ENCODE data around the gene SNAPC2. TPM values are rescaled to one million over a fixed set of nuclear protein-coding genes. Genes with fewer than 3 reads are reported as not detected.
"Not testable (repeated sequence)": the region's sequence is repeated elsewhere in the genome, so short reads cannot be mapped to it uniquely, and the experiment has no call there.

SNAPC2 gene
- total RNA-seq, 1 donor from 2014 or later: 8.2 TPM

DNA sequence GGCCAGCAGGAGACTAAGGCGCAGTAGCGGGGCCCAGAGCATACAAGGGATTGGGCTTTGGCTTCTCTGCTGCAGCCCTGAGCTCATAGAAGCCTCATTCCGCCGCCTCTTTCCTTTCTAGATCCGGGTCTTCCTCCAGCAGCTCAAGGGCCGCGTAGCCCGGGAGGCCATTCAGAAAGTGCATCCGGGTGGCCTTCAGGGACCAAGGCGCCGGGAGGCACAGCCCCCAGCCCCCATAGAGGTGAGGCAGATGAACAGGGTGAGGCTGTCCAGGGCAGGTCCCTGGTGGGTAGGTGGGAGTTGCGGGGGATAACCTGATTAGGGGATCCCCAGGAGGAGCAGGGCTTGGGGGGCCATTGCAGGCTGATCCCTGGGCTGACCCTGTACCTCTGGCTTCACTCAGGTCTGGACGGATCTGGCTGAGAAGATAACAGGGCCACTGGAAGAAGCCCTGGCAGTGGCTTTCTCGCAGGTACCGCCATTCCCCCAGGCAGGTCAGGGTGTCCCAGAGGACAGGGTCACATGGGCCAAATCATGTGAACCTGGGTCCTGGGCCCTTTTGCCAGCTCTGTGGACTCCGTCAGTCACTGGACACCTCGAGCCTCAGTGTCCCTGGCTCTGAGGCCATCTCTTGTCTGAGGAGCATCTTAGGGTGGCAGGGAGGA is 1.3 kb downstream of the SNAPC2 start:
- DNase-seq: no peak

DNA sequence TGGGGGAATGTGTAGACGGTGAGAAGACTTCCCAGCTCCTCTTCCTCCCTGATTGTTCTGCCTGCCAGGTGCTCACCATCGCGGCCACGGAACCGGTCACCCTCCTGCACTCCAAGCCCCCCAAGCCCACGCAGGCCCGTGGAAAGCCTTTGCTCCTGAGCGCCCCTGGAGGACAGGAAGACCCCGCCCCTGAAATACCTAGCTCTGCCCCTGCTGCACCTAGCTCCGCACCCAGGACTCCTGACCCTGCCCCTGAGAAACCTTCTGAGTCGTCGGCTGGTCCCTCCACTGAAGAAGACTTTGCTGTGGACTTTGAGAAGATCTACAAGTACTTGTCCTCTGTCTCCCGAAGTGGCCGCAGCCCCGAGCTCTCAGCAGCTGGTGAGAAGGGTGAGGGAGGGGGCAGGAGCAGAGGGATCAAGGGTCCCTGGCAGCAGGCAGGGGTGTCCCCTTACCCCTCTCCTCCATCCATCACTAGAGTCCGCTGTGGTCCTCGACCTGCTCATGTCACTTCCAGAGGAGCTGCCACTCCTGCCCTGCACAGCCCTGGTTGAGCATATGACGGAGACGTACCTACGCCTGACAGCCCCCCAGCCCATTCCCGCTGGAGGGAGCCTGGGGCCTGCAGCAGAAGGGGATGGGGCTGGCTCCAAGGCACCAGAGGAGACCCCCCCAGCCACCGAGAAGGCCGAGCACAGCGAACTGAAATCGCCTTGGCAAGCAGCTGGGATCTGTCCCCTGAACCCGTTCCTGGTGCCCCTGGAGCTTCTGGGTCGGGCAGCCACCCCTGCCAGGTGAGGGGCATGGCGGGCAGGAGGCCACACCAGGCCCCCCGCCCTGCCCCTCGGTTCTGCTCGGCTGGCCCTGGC is 2.1 kb downstream of the SNAPC2 start:
- DNase-seq: no peak

DNA sequence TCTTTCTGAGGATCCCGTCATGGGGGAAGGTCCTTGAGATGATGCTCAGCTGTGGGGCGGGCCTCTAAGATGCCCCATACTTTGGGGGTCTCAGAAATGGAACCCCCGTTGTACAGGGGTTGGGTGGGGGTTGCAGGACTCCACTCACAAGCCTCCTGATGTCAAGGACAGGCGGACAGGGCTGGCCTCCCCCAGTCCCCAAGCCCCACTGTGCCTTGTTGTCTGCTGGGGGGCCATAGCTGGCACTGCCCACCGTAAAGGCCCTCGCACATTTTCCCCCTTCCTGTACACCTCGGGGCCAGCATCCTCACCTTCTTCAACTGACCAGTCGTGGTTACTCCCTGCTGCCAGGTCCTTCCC is 2.7 kb downstream of the SNAPC2 start:
- no peak for DNase-seq

DNA sequence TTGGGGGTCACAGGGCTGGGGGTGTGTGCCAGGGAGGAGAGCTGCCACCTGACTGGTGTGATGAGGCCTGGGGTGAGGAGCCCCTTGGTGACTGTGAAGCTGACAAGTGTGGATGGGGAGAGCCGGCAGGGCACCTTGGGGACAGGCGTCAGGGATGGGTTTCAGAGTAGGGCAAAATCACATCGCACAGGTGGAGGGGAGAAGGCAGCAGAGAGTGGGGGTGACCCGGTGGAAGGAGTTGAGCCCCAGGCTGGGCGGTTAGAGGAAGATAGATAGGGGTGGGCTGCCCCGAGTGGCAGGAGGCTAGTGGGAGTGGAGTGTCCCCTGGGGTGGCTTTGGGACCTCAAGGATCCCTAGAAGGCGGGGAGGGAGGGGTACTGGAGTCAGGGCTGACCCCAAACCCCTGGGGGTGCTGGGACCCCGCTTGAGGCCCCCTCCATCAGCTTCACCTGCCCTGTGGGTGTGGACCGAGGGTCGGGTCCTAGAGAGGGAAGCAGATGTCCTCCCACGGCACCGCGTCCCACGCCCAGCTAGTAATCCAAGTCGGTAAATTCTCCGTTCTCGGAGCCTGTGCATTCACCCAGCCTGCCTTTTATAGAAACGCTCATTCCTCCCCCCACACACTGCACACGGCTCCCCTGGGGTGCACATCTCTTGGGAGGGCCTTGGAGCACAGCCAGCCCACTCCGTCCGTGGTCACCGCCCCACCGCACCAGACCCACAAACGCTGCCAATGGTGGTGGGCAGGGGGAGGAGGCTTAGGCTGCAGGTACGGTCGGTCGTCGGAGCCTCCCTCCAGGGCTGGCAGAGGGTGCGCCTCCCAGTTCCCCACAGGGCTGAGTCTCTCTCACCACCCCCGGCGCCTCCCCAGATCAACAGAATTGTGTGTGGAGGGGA is 3.4 kb downstream of the SNAPC2 start:
- no peak for DNase-seq

DNA sequence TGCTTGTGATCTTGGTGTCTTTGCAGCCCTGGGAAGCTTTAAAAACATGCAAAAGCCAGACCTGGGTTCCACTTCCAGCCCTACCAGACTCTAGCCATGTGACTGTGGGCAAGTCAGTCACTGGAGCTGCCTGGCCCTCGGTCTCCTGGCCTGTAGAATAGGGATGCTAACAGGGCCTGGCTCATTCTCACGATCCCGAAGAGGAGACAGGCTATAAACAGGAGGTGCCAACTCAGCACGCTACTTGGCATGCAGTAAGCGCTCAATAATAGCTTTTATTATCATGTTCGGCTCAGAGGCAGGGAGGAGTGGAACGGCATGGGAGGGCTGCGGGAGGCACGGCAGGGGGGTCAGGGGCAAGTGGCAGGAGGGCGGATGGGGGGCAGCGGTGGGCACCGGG is 4.1 kb downstream of the SNAPC2 start:
- DNase-seq: no peak

DNA sequence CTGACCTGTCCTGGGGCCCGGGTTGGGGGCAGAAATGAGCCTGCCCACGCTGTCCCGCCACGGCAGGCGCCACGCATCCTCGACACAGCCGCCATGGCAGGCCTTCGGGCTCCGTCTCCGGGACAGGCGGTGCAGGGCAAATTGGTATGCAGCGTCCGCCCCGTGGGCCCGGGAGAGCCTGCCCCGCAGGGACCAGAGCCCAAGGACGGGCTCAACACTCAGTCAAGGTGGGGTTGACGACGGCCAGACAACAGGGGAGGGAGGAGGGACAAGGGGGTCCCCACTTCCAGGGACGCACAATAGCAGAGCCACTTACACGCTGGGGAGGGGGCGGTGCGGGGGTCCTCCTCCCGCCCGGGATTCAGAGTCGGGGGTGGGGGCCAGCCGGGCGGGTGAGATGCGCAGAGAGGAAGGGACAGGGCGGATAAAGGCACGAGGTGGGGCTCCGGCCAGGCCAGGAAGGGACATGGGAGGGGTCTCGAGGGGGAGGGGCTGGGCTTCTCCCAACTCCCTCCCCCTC is 4.6 kb downstream of the SNAPC2 start:
- no peak for DNase-seq

DNA sequence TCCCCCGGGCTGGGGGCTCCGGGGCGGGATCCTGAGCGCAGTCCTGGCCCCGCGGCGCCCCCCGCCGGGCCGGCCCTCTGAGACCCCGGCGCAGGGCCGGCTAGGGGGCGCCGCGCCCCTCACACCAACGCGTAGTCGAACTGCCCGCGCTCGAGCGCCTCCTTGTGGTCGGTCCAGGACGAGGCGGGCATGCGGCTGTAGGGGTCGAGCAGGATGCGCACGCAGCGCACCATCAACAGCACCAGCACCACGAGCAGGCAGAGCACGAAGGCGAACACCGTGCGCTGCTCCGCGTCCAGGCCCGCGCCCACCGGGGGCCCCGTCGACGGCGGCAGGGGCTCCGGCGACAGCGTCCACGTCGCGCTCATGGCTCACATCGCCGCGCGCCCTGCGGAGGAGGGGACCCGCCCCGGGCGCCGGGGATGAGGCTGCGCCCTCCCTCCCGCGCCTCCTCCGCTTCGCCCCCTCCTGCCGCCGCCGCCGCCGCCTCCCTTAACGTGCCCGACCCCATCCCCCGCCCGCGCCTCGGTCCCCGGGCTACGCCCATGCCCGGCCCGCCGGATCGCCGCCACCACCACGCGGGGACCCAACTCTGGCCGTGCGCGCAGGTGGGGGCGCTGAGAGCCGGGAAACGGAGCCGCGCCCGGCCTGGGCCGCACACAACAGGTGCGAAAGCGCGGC is 5.2 kb downstream of the SNAPC2 start:
- peak; percentile 91 for DNase-seq

DNA sequence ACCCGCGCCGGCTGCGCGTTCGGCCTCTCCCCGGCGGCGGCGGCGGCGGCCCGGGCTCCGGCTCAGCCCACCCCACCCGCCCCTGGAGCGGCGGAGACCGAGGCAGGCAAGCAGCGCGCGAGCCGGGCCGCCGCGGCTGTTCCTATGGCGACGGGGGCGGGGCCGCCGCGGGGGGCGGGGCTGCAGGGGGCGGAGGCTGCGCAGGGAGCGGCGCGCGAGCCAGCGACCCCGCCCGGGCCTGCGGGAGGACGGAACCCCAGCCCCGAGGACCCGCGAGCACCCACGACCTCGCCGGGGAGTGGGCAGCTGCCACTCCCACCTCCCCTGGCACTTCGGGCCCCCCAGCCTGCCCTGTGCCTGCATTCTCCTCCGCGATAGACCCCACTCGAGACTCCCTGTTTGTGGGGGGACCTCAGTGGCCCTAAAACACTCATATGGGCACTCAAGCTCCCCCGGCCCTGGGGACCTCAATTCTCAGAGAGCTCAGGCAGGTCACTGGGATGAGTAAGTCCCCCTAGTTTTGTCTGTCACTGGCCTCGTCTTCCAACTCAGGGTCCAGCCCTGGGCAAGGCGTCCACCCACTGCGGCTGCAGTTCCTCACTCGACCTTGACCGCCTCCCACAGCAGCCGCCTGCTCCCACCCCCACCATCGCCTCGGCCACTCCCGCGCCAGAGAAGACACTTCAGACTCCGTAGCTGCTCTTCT is 6.0 kb downstream of the SNAPC2 start, which contains the start of gene CTXN1:
Gene CTXN1 (minus strand): TSS at position 115 of the 706 bp plus-strand sequence. CDS start 597 bp downstream, outside the sequence.
- peak; percentile 74 for DNase-seq

DNA sequence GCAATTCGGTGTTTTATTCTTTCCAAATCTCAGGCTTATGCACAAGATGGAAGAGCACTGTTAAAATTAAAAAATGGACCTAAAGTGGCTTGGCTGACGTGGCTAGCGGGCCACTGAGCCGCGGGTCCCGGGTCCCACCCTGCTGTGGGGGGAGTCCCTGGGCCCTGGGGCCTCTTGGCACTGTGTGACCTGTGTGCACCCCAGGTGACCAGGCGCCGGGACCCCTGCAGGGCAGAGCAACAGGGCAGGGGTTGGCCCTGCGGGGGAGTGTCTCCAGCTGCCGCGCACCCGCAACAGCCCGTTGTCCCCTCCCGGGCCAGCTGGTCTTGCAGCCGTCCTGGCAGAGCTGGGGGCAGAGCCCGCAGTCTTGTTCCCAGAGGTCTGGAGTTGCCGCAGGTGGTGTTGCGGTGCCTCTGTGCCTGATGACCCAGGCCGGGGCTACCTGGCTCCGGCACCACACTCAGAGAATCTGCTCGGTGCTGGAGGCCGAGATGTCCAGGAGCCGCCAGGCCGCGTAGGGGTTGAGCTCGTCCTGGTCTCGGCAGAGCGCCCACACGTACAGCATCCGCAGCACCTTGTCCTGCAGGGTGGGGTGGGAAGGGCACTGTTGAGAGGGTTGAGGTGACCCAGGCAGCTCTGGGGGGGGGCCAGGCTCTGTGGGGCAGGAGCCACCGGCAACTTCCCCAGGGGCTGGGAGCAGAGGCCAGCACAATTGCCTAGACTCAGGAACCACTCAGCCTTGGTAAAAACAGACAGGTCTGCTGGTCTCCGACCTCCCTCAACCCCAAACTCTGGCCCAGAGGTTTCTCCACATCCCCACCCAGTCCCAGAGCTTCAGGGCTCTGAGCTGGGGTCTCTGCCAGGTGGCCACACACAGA is 6.8 kb downstream of the SNAPC2 start:
- no peak for DNase-seq

DNA sequence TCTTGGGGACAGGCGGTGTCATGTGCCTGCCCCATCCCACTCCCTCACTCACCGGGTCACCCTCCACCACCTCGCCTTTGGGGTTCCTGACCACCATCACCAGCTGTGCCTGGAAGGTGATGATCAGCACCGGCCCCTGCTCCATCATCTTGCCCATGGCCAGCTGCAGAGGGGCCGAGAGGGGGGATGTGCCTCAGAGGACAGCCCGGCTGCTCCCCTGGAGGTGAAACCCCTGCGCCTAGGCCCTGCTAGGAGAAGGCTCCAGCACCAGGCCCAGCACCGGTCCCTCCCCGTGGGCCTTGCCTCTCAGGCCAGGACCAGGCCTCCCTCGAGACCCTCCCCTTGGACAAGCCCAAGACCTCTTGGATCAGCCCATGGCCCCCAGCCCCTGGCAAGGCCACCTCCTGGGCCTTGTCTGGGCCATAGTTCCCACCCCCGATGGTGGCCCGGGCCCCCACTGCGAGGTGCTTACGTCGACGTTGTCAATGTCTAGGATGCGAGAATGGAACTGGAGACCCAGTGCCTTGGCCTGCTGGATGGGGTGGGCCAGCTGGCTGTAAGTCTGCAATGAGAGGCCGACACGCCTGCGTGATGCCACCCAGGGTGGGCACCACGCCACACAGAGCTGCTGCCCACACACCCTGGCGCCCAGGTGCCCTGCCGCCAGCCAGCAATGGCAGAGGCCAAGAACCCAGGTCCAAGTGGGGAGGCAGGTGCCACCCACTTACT is 7.6 kb downstream of the SNAPC2 start:
- DNase-seq: no peak

DNA sequence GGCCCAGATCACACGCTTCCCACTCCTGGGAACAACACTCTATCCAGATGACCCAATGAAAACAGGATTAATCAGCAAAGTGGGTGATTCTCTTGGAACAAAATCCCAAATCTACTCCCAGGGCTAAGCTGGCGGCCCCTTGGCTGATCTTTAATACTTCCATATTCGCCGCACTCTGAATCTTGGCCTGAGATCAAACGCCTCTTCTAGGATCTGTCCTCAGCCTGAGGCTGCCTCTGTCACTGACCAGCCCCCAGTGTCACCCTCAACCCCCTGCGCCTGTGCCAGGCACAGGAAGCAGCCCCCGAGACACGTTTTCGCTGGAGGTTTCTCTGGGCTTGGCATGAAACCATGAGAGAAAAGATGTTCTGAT is 8.2 kb downstream of the SNAPC2 start:
- no peak for DNase-seq

DNA sequence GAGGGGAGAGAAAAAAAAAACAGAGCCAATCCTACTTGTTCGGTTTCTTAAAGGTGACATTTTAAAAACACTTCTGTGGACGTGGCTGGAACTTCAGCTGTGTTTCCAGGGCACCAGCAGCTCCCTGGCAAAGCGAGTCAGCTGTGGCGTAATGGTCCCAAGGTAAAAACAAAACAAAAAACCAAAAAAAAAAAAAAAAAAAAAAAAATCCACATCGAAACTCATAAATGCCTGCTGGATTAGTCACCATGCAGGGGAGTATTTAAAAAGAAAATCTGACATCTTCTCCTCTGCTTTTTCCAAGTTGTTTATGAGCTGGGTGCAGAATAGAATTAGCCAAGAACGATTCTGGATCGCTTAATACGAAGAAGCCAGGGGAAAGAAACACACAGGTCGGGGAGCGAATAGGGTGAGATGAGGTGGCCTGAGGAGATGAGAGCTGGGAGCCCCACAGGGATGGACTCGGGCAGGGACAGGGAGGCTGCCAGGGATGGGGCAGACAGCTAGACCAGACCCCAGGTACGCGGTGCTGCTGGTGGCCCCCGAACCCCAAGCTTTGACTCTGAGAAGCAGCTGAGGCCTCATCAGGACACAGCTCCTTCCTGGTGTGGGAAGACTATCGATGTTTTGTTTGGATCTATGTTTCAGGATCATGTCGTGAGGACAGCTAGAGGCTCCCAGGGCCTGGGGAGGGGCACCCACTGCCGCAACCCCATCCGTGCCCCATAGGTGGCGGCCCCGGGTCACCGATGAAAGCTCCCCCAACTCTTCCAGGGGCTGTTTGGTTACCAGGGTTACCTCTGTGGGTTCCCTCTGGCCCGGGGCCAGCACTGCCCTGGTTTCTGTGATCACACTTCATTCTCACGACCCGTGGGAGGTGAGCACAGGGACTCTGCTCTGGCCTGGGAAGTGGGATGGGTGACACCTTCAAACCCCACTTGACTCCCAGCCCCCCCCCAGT is 8.9 kb downstream of the SNAPC2 start:
- no peak for DNase-seq

DNA sequence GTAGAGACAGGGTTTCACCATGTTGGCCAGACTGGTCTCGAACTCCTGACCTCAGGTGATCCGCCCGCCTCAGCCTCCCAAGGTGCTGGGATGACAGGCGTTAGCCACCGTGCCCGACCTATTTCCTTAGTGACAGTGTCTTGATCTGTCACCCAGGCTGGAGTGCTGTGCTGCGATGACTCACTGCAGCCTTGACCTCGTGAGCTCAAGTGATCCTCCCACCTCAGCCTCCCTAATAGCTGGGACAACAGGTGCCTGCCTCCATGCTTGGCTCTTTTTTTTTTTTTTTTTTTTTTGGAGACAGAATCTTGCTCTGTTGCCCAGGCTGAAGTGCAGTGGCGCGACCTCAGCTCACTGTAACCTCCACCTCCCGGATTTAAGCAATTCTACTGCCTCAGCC is 9.9 kb downstream of the SNAPC2 start:
- not testable (repeated sequence) for DNase-seq

DNA sequence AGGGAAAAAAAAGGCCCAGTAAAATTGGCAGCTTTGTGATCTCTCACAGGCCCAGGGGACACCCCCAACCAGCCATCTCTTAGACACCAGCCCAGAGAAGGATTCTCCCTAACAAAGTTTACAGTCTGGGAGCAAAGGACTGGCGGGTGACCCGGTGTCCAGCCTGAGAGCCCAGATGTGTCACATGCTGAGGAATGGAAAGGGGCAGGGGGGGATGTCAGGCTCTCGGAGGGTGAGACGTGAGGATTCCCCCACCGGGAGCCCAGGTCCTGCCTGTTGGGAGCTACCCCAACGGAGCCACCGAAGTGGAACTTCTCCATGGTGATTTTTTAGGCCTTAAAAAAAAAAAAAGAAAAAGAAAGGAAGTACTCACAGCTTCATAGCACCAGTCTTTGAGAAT is 10.6 kb downstream of the SNAPC2 start:
- DNase-seq: no peak

DNA sequence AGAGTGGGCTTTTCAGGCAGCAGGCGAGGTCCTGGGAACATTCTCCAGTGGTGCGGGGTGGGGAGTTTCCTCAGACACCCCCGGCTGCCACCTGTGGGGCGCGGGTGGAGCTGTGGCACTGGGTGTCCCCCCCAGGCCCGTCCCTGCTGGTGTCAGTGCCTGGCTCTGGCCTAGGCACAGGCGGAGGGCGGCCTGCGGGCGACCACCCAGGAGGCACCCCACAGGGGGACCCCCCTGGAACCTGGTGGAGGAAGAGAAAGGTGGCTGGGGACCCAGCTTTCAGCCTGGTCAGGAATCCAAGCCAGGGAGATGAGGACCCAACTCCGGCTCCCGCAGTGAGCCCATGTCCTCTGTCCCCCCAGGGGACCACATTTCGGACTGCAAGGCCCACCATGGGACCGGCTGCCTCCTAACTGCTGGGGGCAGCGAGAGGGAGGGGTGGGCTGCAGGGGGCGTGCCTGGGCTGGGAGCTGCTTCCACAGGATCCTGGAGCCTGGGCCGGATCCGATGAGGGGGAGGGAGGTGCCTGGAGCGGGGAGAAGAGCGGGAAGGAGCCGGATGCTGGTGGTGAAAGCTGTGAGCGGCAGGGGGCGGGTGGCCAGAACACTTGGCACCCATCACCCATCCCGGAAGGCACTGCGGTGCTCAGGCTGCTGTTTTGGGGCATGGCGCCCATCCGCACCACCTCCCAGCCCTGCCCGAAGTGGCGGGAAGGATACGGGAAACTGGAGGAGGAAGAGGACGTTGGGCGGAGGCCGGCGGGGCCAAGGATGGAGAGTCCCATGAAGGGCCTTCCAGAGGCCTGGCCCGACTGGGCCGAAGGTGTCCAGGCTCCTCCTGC is 11.3 kb downstream of the SNAPC2 start:
- no peak for DNase-seq

DNA sequence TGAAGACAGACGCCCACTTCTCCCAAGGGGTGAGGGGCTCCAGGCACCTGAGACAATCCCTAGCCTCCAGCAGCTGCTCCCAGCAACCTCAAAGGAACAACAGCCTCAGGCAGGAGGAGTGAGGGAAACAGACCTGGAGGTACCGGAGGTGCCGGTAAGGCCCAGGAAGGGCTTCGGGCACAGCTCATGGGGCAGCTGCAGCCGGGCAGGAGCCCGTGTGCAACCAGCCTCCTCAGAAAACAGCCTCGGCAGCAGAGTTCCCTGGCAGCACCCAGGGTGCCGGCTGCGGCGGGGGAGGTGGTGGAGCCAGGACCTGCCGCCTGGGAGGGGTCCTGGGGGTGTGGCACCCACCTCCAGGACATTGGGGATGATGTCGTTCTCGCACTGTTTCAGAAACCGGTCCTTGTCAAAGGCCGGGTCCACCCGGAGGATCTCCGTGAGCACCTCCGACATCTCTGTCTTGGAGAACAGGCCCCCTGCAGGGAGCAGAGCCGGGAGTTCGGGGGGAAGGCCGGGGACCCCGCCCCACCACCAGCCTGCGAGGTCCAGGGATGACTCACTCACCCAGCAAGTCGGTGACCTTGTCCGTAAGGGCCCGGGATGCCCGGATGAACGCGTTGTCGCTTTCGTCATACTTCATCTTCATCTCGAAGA is 12.3 kb downstream of the SNAPC2 start:
- no peak for DNase-seq

DNA sequence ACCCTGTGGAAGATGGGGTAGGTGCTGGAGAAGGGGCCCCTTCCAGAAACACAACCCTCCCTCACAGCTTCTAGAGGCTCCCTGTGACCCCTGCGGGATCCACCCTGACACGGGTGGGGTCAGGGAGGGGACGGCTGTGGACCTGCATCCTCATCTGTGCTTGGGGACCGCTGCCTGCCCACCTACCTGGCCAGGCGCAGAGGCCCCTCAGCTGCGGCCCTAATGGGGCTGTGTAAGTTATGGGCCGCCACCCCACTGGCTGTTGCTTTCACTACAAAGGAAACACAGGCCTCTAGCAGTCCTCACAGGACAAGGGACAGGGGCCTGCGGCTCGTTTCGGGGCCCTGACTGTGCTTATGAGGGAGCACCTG is 12.8 kb downstream of the SNAPC2 start:
- no peak for DNase-seq
